ENCODE results near the gene SRPRB.

GRCh38 chr3:133827684-133828083, 22.1 kb downstream of the SRPRB start:
- no peak for TF ChIP-seq CTCF (conservative IDR thresholded peaks at IDR 0.05)
- no peak for TF ChIP-seq ZFX (IDR thresholded peaks at IDR 0.05)
